GM18502 (cell line): Measurements from ENCODE around the gene TBCC.
"Not testable (repeated sequence)": the region's sequence is repeated elsewhere in the genome, so short reads cannot be mapped to it uniquely, and the experiment has no call there.

ENCODE experiments used
- ATAC-seq: cut with Tn5 transposase; IDR thresholded peaks from one replicate; pipeline ENCODE4 v1.9.1; 2021; ENCODE audit warnings: mild to moderate bottlenecking; ENCODE audit not compliant: unreplicated experiment, poor library complexity

The TBCC gene

DNA sequence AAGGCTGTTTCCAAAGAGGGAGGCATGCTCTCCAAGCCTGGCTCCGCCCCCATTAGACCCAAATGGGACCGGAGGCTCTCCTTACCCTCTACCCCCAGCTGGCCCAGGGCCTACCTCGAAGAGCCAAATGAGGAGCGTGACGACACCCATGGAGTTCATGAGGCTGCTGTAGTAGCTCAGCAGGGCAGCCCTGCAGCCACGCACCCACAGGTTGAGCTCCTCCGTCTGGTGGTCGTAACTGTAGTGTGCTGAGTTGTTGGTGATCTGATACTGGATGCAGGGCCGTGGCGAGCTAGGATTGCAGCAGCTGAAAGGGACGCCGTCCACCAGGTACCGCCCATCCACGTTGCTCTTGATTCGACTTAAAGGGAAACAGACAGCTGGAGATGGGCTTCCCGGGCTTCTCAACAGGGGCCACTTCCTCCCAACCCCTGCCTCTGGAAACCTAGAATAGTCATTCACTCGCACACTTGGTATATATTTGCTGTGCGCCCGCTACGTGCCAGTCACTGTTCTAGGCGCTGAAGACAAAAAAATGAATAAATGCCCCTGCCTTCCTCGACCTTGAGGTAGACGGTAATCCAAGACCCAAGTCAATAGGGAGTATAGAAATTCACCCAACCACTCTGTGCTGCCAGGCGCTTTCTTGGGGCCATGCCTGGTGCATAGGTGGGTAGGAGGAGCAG is 41.5 kb downstream of the TBCC start:
- no peak for ATAC-seq

DNA sequence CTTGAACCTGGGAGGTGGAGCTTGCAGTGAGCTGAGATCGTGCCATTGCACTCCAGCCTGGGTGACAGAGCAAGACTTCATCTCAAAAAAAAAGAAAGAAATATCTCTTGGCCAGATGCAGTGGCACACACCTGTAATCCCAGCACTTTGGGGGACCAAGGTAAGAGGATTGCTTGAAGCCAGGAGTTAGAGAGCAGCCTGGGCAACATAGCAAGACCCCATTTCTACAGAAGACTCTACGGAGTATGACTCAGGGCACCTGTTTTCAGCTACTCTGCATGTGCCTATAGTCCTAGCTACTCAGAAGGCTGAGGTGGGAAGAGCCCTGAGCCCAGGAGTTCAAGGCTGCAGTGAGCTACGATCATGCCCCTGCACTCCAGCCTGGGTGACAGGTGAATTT is 43.1 kb downstream of the TBCC start:
- not testable (repeated sequence) for ATAC-seq

DNA sequence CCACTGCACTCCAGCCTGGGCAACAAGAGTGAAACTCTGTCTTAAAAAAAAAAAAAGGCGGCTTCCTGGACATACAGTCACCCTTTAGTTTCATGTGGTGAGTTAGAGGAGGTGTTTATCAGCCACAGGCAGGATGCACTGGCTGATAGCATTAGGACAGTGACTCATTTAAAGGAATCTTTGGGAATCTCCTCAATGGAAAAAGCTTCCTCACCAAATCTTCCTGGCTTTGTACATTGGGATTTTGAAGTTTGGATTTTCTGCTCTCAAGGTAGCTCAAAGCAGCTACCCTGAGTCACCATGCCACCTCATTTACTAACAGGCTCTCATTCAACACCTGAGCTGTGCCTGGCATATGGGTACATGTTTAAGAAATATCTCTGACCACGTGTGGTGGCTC is 43.7 kb downstream of the TBCC start:
- ATAC-seq, result no peak

DNA sequence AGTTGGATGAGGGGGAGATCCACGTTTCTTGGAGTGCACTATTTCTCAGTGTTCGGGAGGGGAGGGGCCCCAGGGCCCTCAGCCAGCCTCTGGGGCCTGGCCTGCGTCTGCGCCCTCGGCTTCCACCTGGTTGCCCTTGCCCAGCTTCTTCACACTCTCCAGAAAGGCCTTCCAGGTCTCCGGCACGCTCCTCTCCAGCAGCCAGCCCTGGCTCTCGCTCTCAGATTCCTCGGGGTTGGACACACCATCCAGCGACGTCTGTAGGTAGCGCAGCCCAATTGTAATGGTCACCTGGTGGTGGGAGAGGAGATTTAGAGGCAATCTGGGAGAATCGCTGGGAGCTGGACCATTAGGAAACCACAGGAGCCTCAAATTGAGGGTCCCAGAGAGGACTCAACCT is 47.7 kb downstream of the TBCC start:
- no peak for ATAC-seq

DNA sequence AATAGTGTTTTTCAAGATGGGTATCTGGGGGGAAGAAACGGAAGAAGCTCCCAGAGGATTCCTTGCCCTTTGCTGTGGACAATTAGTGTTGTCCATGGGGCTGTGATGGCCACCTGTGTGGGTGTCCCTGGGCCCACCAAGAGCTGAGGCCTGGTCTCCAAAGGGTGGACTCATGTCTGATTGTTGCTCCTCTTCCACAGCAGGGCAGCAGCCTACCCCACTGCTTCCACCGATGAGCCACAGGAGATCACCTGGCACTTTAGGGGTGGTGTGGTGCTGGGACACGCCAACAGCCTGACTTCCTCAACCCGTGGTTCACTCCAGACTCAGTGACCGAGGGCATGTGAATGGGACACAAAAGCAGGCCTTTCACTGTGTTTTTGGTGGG is 48.6 kb downstream of the TBCC start:
- ATAC-seq, result no peak

DNA sequence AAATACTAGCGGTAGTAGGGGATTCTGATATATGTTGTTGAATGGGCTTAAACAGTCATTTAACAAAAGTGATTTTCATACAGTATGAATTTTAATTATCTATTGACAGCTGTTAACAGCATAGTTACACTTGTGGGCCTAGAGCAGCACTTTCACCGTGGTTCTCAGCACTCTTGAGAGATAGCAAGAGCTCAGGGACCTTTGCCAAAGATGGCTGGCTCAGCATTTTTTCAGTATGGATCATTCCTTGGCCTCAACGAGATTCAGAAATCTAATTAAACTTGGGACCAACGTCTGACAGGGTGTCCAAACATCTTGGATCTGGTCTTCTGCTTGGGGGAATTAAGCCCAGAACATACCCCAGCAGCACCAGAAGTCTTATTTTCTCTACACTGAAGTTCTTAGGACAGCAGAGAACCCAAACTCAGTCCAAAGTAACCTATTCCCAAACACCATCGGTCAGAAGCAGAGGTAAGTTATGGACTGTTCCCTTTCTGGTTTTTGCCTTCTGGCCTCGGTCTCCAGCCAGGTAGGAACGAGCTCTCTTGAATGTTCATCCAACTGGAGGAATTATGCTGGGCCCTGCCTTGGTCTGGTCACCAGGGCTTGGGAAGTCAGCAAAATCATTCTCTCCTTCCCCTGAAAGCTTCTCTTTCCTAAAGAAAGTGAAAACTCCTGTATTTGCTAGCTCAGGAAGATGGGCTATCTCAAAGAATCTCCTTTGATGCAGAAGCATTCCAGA is 49.2 kb downstream of the TBCC start:
- no peak for ATAC-seq

DNA sequence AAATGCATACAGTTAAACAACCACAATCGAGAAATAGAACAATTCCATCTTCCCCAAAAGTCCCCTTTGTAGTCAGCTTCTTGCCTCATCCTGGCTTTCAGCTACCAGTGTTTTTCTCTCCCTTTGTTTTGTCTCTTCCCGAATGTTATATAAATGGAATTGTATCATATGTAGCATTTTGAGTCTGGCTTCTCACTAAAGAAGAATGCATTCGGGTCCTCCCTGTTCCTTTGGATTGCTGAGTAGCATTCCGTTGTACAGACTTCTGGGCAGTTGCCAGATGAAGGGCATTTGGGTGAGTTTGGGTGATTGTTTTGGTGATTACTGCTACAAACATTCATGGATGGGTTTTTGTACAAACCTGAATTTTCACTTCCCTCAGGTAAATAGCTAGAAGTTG is 51.3 kb downstream of the TBCC start:
- no peak for ATAC-seq
